IPS-18a (cell line): ENCODE results near the gene PDE6A.
"Not testable (repeated sequence)": the region's sequence is repeated elsewhere in the genome, so short reads cannot be mapped to it uniquely, and the experiment has no call there.

Experiments
- H3K27ac ChIP-seq: one replicate; pipeline ENCODE4 v1.5.1; 2013; ENCODE audit warnings: low read length
- H3K27me3 ChIP-seq: one replicate; pipeline ENCODE4 v1.6.1; 2013; ENCODE audit warnings: mild to moderate bottlenecking, low read length; ENCODE audit not compliant: control insufficient read depth, insufficient read depth
- H3K36me3 ChIP-seq: one replicate; pipeline ENCODE4 v1.6.1; 2013; ENCODE audit warnings: low read depth, low read length; ENCODE audit not compliant: control insufficient read depth
- H3K4me1 ChIP-seq: one replicate; pipeline ENCODE4 v1.6.1; 2013; ENCODE audit warnings: low read depth, low read length; ENCODE audit not compliant: control insufficient read depth
- H3K4me3 ChIP-seq: one replicate; pipeline ENCODE4 v1.5.1; 2013; ENCODE audit warnings: low read length
- H3K9ac ChIP-seq: one replicate; pipeline ENCODE4 v1.6.1; 2013; ENCODE audit warnings: mild to moderate bottlenecking, low read length, moderate library complexity
- H3K9me3 ChIP-seq: one replicate; pipeline ENCODE4 v1.6.1; 2013; ENCODE audit warnings: low read depth, low read length; ENCODE audit not compliant: control insufficient read depth

PDE6A gene

DNA sequence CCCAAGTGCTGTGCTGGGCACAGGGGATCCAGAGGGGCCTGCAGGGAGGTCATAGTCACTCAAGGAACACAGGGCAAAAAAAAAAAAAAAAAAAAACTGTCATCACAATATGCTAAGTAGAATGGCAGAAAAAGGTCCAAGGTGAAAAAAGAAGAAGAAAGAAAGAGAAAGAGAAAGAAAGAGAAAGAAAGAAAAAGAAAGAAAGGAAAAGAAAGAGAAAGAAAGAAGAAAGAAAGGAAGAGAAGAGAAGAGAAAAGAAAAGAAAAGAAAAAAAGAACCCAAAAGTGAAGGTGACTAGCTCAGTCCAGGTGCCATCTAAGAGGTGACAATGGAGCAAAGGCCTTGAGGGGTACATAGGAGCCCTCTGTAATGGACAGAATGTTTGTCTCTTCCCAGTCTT lies 73.9 kb downstream of the PDE6A start:
- Histone ChIP-seq H3K9me3 (no peaks in the 10 kb centered on the region), H3K4me1 (no peaks in the 10 kb centered on the region), H3K9ac (no peak overlapping the region), H3K4me3 (no peak overlapping the region), H3K27me3 (no peaks in the 10 kb centered on the region), H3K27ac (no peak overlapping the region), H3K36me3 (no peaks in the 10 kb centered on the region)

DNA sequence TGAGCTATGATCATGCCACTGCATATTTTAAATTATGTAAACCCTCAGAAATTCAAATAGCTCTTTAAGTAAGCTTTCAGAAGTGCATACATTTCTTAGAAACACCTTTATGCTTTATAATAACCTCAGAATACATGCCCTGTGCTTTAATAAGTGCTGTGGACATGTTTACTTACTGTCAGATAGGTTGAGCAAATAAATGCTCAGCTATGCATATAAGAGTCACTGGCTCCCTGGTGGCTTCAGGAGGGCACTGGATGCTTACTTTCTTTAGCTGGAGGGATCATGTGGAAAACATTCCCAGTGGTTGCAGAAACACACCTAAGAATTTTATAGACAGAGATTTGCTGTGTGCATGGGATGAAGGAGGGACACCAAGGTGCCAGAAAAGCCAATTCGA lies 74.4 kb downstream of the PDE6A start:
- no peak overlapping the region for H3K9ac ChIP-seq
- no peak overlapping the region for H3K4me3 ChIP-seq
- no peaks in the 10 kb centered on the region for H3K27me3 ChIP-seq
- H3K27ac ChIP-seq = no peak overlapping the region
- H3K36me3 ChIP-seq = no peaks in the 10 kb centered on the region
- H3K4me1 ChIP-seq = no peaks in the 10 kb centered on the region
- H3K9me3 ChIP-seq = no peaks in the 10 kb centered on the region

DNA sequence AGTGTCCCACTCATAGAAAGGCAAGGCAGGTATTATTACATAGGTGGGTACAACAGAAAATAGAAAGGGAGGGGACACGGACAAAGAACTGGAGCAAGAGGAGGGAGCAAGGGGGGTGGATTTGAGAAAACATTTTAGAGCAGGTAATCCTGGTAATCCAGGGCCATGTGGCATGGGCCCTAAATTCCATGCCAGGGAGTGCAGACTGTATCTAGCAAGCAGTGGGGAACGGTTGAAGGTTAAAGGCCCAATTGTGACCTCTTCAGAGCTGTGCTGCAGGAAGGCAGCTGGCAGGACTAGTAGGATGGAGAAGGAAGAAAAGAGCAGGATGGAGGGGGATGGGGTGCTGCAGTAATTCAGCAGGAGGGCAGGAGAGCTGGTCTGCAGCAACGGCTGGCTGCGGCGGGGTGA lies 75.2 kb downstream of the PDE6A start:
- Histone ChIP-seq H3K27me3 (no peaks in the 10 kb centered on the region), H3K27ac (no peak overlapping the region), H3K9ac (no peak overlapping the region), H3K36me3 (no peaks in the 10 kb centered on the region), H3K9me3 (no peaks in the 10 kb centered on the region), H3K4me3 (no peak overlapping the region), H3K4me1 (no peaks in the 10 kb centered on the region)

GRCh38 chr5:149865746-149866145 lies 78.8 kb downstream of the PDE6A start:
- Histone ChIP-seq H3K9me3 (no peaks in the 10 kb centered on the region), H3K27me3 (no peaks in the 10 kb centered on the region), H3K27ac (no peak overlapping the region), H3K4me1 (peaks cover 13% of the 10 kb centered on the region), H3K9ac (no peak overlapping the region), H3K4me3 (no peak overlapping the region), H3K36me3 (no peaks in the 10 kb centered on the region)

- H3K4me1 ChIP-seq = peaks cover 16% of the 10 kb centered on the region
- H3K27me3 ChIP-seq = no peaks in the 10 kb centered on the region
- H3K4me3 ChIP-seq = no peak overlapping the region
- no peaks in the 10 kb centered on the region for H3K9me3 ChIP-seq
- H3K36me3 ChIP-seq = no peaks in the 10 kb centered on the region
- H3K9ac ChIP-seq = no peak overlapping the region
- no peak overlapping the region for H3K27ac ChIP-seq
These were observed 80.8 kb downstream of the PDE6A start for GRCh38 chr5:149863830-149864229.

DNA sequence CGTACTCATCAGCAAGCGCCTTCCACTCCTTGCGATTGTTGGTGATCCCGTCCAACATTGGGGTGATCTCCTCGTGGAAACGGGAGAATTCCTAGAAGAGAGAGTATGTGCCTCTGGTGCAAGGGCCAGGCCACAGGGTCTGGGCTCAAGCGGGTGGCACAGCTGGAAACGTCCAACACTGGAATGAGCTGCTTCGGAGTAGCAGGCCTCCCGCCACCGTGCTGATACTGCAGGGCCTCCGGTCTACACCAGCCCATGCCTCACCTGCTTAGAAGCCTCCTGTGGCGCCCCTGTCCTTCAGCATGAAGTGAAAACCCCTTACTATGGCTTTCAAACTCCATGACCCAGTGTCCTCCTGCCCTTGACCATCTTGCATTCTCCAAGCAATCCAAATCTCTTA lies 81.4 kb downstream of the PDE6A start:
- H3K27ac ChIP-seq = no peak overlapping the region
- H3K27me3 ChIP-seq = no peaks in the 10 kb centered on the region
- H3K9ac ChIP-seq = no peak overlapping the region
- no peak overlapping the region for H3K4me3 ChIP-seq
- no peaks in the 10 kb centered on the region for H3K9me3 ChIP-seq
- peaks cover 16% of the 10 kb centered on the region for H3K4me1 ChIP-seq
- H3K36me3 ChIP-seq = no peaks in the 10 kb centered on the region

- Histone ChIP-seq H3K4me1 (peaks cover 16% of the 10 kb centered on the region), H3K36me3 (no peaks in the 10 kb centered on the region), H3K27me3 (no peaks in the 10 kb centered on the region), H3K9me3 (no peaks in the 10 kb centered on the region), H3K9ac (no peak overlapping the region), H3K4me3 (no peak overlapping the region), H3K27ac (no peak overlapping the region)
These were observed 83.7 kb downstream of the PDE6A start for GRCh38 chr5:149860801-149861322.

DNA sequence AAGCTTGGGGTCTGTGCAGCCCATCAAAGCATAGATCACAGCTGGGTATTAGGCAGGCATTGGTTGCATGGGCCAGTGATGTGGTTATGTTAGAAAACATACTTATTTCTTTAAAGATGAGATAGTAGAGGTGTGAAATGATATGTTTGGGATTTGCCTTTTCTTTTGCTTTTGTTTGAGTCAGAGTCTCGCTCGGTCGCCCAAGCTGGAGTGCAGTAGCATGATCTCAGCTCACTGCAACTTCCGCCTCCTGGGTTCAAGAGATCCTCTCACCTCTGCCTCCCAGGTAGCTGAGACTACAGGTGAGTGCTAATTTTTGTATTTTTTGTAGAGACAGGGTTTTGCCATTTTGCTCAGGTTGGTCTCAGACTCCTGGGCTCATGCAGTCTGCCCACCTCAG lies 84.8 kb downstream of the PDE6A start:
- Histone ChIP-seq H3K27ac (no peak overlapping the region), H3K4me3 (no peak overlapping the region), H3K27me3 (no peaks in the 10 kb centered on the region), H3K9ac (no peak overlapping the region), H3K4me1 (peaks cover 16% of the 10 kb centered on the region), H3K9me3 (no peaks in the 10 kb centered on the region), H3K36me3 (no peaks in the 10 kb centered on the region)

- not testable (repeated sequence) for H3K27me3 ChIP-seq, H3K9ac ChIP-seq, H3K36me3 ChIP-seq, H3K27ac ChIP-seq, H3K9me3 ChIP-seq, H3K4me3 ChIP-seq
- H3K4me1 ChIP-seq = peaks cover 16% of the 10 kb centered on the region
These were observed 86.1 kb downstream of the PDE6A start for GRCh38 chr5:149858481-149858880.

DNA sequence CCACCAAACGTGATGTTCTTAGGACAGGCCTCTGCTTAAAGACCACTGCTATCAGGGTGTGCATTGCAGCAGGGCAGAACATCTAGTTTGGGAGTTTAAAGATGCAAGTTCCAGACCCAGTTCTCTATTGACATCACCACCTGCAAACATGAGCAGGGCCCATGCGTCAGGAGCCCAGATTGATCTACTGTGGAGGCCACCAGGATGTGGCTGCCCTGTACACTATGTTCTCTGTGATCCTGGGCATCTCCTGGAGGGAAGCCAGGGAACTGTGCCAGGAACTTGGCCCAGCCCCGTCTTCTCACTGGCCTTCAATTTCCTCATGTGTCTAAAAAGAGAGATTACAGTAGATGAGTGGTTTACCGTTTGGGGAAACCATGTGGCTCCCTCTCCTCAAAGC lies 87.1 kb downstream of the PDE6A start:
- Histone ChIP-seq H3K27me3 (no peaks in the 10 kb centered on the region), H3K9me3 (no peaks in the 10 kb centered on the region), H3K4me1 (peaks cover 16% of the 10 kb centered on the region), H3K9ac (no peak overlapping the region), H3K27ac (no peak overlapping the region), H3K36me3 (no peaks in the 10 kb centered on the region), H3K4me3 (no peak overlapping the region)

GRCh38 chr5:149855366-149855765 lies 89.2 kb downstream of the PDE6A start:
- Histone ChIP-seq H3K27ac (no peak overlapping the region), H3K27me3 (no peaks in the 10 kb centered on the region), H3K9ac (no peak overlapping the region), H3K4me3 (no peak overlapping the region), H3K36me3 (no peaks in the 10 kb centered on the region), H3K4me1 (no peaks in the 10 kb centered on the region), H3K9me3 (no peaks in the 10 kb centered on the region)

GRCh38 chr5:149854866-149855265 lies 89.7 kb downstream of the PDE6A start:
- H3K4me1 ChIP-seq = no peaks in the 10 kb centered on the region
- no peak overlapping the region for H3K9ac ChIP-seq
- H3K27me3 ChIP-seq = no peaks in the 10 kb centered on the region
- no peaks in the 10 kb centered on the region for H3K36me3 ChIP-seq
- H3K4me3 ChIP-seq = no peak overlapping the region
- H3K27ac ChIP-seq = no peak overlapping the region
- H3K9me3 ChIP-seq = no peaks in the 10 kb centered on the region
